Dermis microvascular lymphatic vessel endothelial cell (primary cell): ENCODE data around the gene SLC9A3. TPM values are rescaled to one million over a fixed set of nuclear protein-coding genes. Genes with fewer than 3 reads are reported as not detected.

ENCODE experiments used
- DNase-seq, 2 donors: peaks; one replicate each; pipeline versions ENCODE4 v3.0.0 to v3.0.0-alpha.2; 2010; ENCODE audit warnings: low read depth in 2 of 2
- total RNA-seq: library from RNA; depleted of rRNA; stranded (reverse); fragments of >200 nt; gene quantifications from 2 replicates; pipeline ENCODE4 v1.2.1, GENCODE V29; 2014

The SLC9A3 gene
- total RNA-seq, 1 donor from 2014 or later, result 0.51 TPM

GRCh38 chr5:555058-555623, 30.9 kb upstream of the SLC9A3 start:
- no peak for DNase-seq

- no peak for DNase-seq
Measured at GRCh38 chr5:554284-554988, 30.2 kb upstream of the SLC9A3 start.

- DNase-seq, result no peak
Measured at GRCh38 chr5:553874-554273, 29.6 kb upstream of the SLC9A3 start.

- no peak for DNase-seq
Measured at GRCh38 chr5:551406-551805, 27.2 kb upstream of the SLC9A3 start.

- no peak for DNase-seq
Measured at GRCh38 chr5:549229-549628, 25.0 kb upstream of the SLC9A3 start.

GRCh38 chr5:548256-548655, 24.0 kb upstream of the SLC9A3 start:
- no peak for DNase-seq

GRCh38 chr5:547086-547924, 23.1 kb upstream of the SLC9A3 start:
- DNase-seq, result no peak

- DNase-seq, result no peak
Measured at GRCh38 chr5:546376-546908, 22.2 kb upstream of the SLC9A3 start.

- DNase-seq, result no peak
Measured at GRCh38 chr5:545641-546375, 21.6 kb upstream of the SLC9A3 start.

GRCh38 chr5:544675-545355, 20.6 kb upstream of the SLC9A3 start:
- no peak for DNase-seq

GRCh38 chr5:543755-544674, 19.8 kb upstream of the SLC9A3 start:
- no peak for DNase-seq

- DNase-seq, result no peak
Measured at GRCh38 chr5:543351-543750, 19.1 kb upstream of the SLC9A3 start.

- DNase-seq, result no peak
Measured at GRCh38 chr5:542319-543311, 18.4 kb upstream of the SLC9A3 start.

- no peak for DNase-seq
Measured at GRCh38 chr5:541539-542318, 17.5 kb upstream of the SLC9A3 start.

GRCh38 chr5:540906-541538, 16.8 kb upstream of the SLC9A3 start:
- no peak for DNase-seq

- DNase-seq, result no peak
Measured at GRCh38 chr5:540071-540905, 16.0 kb upstream of the SLC9A3 start.
